ENCODE data around the gene WFDC1. TPM values are rescaled to one million over a fixed set of nuclear protein-coding genes. Genes with fewer than 3 reads are reported as not detected.

The WFDC1 gene
- total RNA-seq, 8 experiments from 2014 or later: 0.27 to 4.0 (median 2.7) TPM

DNA sequence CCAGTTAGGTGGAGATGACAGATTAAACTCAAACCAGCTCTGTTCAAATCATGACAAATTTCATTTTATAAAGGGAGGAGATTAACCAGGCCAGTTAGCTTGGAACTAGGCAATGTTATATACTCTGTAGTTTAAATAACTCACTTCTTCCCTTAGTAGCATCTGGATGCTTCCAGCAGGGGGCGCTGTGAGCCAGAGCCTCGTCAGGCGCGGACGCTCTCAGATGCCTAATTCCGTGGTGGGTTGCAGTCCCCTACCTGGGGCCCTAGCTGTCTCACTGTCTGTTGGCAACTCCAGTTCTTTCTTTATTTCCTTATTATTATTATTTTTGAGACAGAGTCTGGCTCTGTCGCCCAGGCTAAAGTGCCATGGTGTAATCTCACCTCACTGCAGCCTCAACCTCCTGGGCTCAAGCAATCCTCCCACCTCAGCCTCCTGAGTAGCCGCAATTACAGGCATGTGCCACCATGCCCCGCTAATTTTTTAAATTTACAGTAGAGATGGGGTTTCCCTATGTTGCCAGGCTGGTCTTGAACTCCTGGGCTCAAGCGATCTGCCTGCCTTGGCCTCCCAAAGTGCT lies 17.3 kb upstream of the WFDC1 start:
- H3K4me1 ChIP-seq (replicated peaks in 1 of 2): peaks cover 32 to 36% of the 10 kb centered on the region in 2 donors
- in situ Hi-C loops (cut with MboI; ENCODE audit: low pct_unique_long_range_greater_than_20kb in 2 of 9, low sequenced_read_pairs in 9 of 9, unreplicated experiment in 9 of 9): loop anchor here in 5 of 9 experiments (10.0 to 25.0 kb wide), 2 partner anchors 207 to 210 kb away; no protein-coding TSS in a partner anchor
- no peak overlapping the region for H3K27ac ChIP-seq
- ATAC-seq (replicated peaks in 6 of 8): peak in 7 of 8 experiments; percentile 21 to 93 (median 39)
- 4 to 70% (median 31%) methylated on average over 2 to 9 of the region's 10 CpGs; no CpG with 5 or more reads in 3 of the 10 experiments for WGBS, 10 experiments
- no peak overlapping the region for H3K4me3 ChIP-seq

DNA sequence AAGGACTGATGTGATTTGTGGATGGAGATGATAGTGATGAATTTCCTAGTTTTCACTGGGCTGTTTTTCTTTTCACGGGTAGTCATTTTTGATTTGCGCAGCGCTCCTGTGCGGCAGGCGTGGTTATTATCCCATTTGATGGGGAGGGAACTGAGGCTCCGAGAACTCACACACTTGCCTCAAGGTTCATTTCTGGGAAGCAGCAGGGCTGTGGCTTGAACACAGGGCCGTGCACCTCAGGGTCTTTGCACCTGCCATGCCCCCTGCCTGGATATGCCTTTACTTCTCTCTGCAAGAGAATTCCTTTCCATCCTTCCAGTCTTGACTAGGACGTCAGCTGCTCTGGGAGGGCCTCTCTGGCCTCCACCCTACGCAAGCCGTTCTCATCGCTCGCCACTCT lies 16.3 kb upstream of the WFDC1 start:
- H3K27ac ChIP-seq: peak overlapping the region; percentile 73 to 74
- H3K4me1 ChIP-seq (replicated peaks in 1 of 2): peaks cover 34 to 37% of the 10 kb centered on the region in 2 donors
- H3K4me3 ChIP-seq: no peak overlapping the region
- ATAC-seq (replicated peaks in 6 of 8): no peak
- in situ Hi-C loops (cut with MboI; ENCODE audit: low pct_unique_long_range_greater_than_20kb in 2 of 9, low sequenced_read_pairs in 9 of 9, unreplicated experiment in 9 of 9): loop anchor here in 5 of 9 experiments (10.0 to 25.0 kb wide), 2 partner anchors 206 to 209 kb away; no protein-coding TSS in a partner anchor
- 80 to 92% (median 86%) methylated on average over 3 to 12 of the region's 12 CpGs; no CpG with 5 or more reads in 3 of the 10 experiments for WGBS, 10 experiments

DNA sequence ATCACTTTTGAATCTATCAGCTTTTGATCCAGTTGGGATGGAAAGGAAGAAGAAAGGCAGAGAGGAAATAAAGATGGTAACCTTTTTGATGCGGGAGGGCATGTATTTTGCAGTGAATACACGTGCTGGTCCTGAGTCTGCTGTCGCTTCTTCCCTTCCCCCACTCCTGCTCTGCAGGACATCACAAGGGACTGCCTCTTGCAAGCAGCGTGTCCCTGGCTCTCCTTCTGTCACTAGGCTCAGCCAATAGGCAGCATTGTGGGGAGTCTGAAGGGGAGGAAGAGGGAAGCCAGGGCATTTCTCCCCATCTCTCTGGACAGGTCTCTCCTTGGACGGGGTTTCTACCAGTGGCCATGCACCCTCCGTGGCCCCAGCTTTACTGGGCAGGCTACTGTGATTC lies 15.7 kb upstream of the WFDC1 start:
- peak overlapping the region; percentile 73 to 80 for H3K27ac ChIP-seq
- H3K4me1 ChIP-seq (replicated peaks in 1 of 2): peaks cover 40 to 43% of the 10 kb centered on the region in 2 donors
- in situ Hi-C loops (cut with MboI; ENCODE audit: low pct_unique_long_range_greater_than_20kb in 2 of 9, low sequenced_read_pairs in 9 of 9, unreplicated experiment in 9 of 9): loop anchor here in 5 of 9 experiments (10.0 to 25.0 kb wide), 2 partner anchors 206 to 208 kb away; no protein-coding TSS in a partner anchor
- ATAC-seq (replicated peaks in 6 of 8): peak in 5 of 8 experiments; percentile 84 to 93 (median 89)
- 0 to 29% (median 6%) methylated on average over 1 to 4 of the region's 6 CpGs; no CpG with 5 or more reads in 2 of the 10 experiments for WGBS, 10 experiments
- H3K4me3 ChIP-seq: no peak overlapping the region

DNA sequence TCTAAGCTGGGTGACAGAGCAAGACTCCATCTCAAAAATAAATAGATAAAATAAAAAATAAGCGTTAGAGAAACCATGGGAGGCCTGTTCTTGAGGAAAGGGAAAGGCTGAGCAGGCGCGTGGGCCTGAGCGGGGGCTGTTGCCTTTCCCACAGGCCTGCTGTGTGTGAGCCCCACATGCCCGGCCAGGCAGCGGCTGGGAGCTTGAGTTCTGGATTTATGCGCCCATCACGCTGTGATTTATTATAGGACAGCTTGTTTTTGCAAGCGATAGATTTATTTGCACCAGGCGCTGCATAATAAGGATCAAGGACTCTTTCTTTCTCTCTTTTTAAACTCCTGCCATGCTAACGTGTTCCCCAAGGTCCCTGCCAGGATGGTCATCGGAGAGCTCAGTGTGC lies 14.8 kb upstream of the WFDC1 start:
- H3K4me1 ChIP-seq (replicated peaks in 1 of 2): peaks cover 47 to 52% of the 10 kb centered on the region in 2 donors
- in situ Hi-C loops (cut with MboI; ENCODE audit: low pct_unique_long_range_greater_than_20kb in 2 of 9, low sequenced_read_pairs in 9 of 9, unreplicated experiment in 9 of 9): loop anchor here in 5 of 9 experiments (10.0 to 25.0 kb wide), 2 partner anchors 205 to 207 kb away; no protein-coding TSS in a partner anchor
- WGBS, 10 experiments: 33 to 80% (median 76%) methylated on average over 1 to 6 of the region's 12 CpGs; no CpG with 5 or more reads in 2 of the 10 experiments
- peak in 5 of 8 experiments; percentile 28 to 62 (median 48) for ATAC-seq (replicated peaks in 6 of 8)
- H3K27ac ChIP-seq: peak overlapping the region; percentile 73 to 80
- H3K4me3 ChIP-seq: no peak overlapping the region

DNA sequence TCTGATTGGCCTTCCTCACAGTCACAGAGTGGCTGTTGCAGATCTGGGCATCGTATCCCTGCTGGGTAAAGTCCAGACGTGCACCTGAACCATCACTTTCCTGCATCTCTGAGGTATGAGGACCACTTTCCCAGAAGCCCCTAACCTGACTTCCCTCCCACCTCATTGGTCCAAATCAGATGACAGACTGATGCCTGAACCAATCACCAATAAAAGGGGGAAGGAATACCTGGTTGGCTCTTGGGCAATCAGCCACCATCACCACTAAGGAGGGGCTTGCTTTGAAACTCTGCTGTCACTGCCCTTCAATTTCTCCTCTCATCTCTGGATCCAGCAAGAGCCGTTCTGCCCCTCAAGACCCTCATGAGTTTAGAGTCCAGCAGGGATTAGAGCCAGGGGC lies 13.6 kb upstream of the WFDC1 start:
- 67 to 100% (median 100%) methylated on average over 1 of the region's 3 CpGs; no CpG with 5 or more reads in 6 of the 10 experiments for WGBS, 10 experiments
- peaks cover 47 to 53% of the 10 kb centered on the region in 2 donors for H3K4me1 ChIP-seq (replicated peaks in 1 of 2)
- H3K27ac ChIP-seq: no peak overlapping the region
- peak in 2 of 8 experiments; percentile 13 to 40 for ATAC-seq (replicated peaks in 6 of 8)
- in situ Hi-C loops (cut with MboI; ENCODE audit: low pct_unique_long_range_greater_than_20kb in 2 of 9, low sequenced_read_pairs in 9 of 9, unreplicated experiment in 9 of 9): loop anchor here in 3 of 9 experiments (25.0 kb wide), 1 partner anchor 206 kb away; no protein-coding TSS in a partner anchor
- no peak overlapping the region for H3K4me3 ChIP-seq

DNA sequence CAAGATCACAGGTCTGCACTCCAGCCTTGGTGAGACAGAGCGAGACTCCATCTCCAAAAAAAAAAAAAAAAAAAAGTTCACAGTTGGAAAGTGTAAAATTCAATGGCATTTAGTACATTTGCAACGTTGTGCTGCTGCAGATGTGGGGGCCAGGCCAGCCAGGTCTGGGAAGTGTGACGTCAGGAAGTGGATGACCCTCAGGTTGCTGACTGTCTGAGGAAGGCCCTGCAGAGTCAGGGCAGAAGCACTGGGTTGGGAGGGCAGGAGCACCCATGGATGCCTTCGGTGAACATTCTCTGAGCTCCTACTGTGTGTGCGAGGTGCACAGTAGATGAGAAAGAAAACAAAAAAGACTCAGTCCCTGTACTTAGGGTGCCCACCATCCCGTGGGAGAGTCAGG lies 12.1 kb upstream of the WFDC1 start:
- Histone ChIP-seq H3K27ac (no peak overlapping the region), H3K4me1 (replicated peaks in 1 of 2) (peaks cover 47 to 53% of the 10 kb centered on the region in 2 donors), H3K4me3 (no peak overlapping the region)
- no peak for ATAC-seq (replicated peaks in 6 of 8)
- 58 to 86% (median 75%) methylated on average over 1 to 4 of the region's 6 CpGs; no CpG with 5 or more reads in 5 of the 10 experiments for WGBS, 10 experiments
- in situ Hi-C loops (cut with MboI; ENCODE audit: low pct_unique_long_range_greater_than_20kb in 2 of 9, low sequenced_read_pairs in 9 of 9, unreplicated experiment in 9 of 9): loop anchor here in 3 of 9 experiments (25.0 kb wide), 1 partner anchor 205 kb away; no protein-coding TSS in a partner anchor

DNA sequence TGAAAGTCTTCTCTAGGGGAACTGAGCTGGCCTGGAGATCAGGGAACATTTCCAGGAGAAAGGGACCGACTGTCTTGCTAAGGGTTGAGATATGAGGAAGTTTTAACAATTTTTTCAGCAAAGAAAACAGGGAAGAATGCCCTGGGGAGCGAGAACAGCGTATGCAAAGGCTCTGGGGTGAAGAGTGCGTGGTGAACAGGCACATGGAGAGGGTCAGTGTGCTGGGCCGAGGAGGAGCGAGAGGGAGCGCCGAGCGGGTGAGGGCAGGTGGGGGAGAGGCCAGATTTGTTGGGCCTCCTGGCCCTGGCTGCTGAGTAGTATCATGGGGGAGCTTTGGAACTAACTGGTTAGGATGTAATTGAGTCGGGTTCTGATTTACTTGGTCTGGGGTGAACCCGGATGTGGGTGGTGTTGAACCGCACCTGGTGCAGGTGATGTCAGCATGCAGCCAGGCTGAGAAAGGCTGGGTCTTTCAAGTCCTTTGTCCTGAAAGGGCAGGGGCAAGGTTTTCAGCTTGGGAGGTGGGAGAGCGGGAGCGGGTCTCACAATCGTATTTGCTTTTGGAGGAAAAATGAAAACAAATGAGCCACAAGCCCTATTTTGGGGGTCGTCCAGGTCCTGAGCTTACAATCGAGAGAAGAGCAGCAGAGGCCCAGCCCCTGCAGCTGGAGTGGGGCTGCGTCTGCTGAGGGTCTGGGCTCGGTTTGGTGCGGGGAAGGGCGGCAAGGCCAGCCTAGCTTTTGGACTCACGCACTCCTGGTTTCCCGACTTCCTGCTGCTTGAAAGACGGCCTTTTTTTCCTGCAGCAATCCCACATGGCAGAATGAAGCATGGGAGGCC lies 11.1 kb upstream of the WFDC1 start:
- in situ Hi-C loops (cut with MboI; ENCODE audit: low pct_unique_long_range_greater_than_20kb in 2 of 9, low sequenced_read_pairs in 9 of 9, unreplicated experiment in 9 of 9): loop anchor here in 3 of 9 experiments (25.0 kb wide), 1 partner anchor 204 kb away; no protein-coding TSS in a partner anchor
- ATAC-seq (replicated peaks in 6 of 8): no peak
- peak overlapping the region; percentile 19 to 51 for H3K27ac ChIP-seq
- H3K4me3 ChIP-seq: no peak overlapping the region
- H3K4me1 ChIP-seq (replicated peaks in 1 of 2): peaks cover 42 to 48% of the 10 kb centered on the region in 2 donors
- 49 to 95% (median 64%) methylated on average over 2 to 12 of the region's 24 CpGs; no CpG with 5 or more reads in 1 of the 10 experiments for WGBS, 10 experiments

DNA sequence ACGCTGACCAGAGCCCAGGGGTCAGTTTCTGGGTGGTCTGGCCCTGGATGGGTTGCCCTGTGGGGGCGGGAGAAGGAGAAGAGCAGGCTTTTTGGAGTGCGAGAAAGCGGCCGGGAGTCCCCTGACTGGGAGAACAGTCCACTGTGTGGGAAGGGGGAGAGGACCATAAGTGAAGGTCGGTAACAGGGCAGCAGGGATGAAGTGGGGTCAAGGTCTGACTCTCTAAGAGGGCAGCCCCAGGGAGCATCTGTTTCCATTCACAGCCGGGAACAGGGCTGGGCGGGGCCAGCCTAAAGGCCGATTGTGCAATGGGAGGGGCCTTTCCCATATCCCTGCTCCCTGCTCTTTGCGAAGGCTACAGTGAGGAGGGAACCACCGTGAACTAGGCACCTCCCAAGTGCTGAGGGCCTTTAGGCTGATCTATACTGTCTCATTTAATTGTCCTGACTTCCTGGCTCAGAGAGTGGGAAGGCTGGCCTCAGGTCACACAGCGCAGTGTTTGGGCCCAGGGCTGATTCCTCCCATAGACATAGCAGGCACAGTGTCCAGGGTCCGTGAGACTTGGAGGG lies 10.4 kb upstream of the WFDC1 start:
- ATAC-seq (replicated peaks in 6 of 8): peak; percentile 26 to 99 (median 64)
- 0 to 50% (median 22%) methylated on average over 1 to 10 of the region's 13 CpGs; no CpG with 5 or more reads in 4 of the 10 experiments for WGBS, 10 experiments
- H3K27ac ChIP-seq: peak overlapping the region in 1 of 2 donors; percentile 51
- H3K4me1 ChIP-seq (replicated peaks in 1 of 2): peaks cover 35 to 41% of the 10 kb centered on the region in 2 donors
- in situ Hi-C loops (cut with MboI; ENCODE audit: low pct_unique_long_range_greater_than_20kb in 2 of 9, low sequenced_read_pairs in 9 of 9, unreplicated experiment in 9 of 9): loop anchor here in 3 of 9 experiments (25.0 kb wide), 1 partner anchor 203 kb away; no protein-coding TSS in a partner anchor
- H3K4me3 ChIP-seq: no peak overlapping the region

DNA sequence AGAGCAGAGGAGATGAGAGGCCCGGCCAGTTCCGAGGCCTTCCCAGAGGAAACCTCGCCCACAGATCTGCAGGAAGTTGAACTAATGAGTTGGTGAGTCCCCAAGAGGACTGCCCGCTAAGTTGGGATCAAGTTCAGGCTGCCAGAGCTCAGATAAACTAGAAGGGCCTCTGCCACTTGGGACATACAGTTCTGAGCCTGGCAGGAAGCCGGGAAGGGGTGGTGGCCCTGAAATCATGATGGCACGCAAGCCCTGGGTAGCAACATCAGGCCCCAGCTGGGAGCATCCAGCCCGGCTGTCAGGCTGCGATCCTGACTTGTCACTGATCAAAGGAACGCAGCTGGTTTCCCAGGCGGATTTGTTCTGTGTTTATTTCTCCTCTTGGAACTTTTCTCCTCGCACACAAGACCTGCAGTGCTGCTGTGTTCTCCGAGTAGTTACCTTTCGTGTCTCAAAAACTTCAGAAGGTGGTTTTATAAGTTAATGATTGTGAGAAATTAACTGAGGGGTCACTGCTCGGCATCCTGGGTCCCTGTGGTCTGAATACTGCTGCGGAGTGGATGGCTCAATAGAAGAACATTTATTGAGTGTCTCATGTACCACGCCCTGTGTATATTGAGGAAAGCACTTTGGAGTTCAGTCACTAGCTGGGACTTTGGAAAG lies 8.0 kb upstream of the WFDC1 start:
- no peak overlapping the region for H3K4me3 ChIP-seq
- no peak overlapping the region for H3K27ac ChIP-seq
- peak in 1 of 8 experiments; percentile 7 for ATAC-seq (replicated peaks in 6 of 8)
- in situ Hi-C loops (cut with MboI; ENCODE audit: low pct_unique_long_range_greater_than_20kb in 2 of 9, low sequenced_read_pairs in 9 of 9, unreplicated experiment in 9 of 9): loop anchor here in 3 of 9 experiments (25.0 kb wide), 1 partner anchor 201 kb away; no protein-coding TSS in a partner anchor
- 33 to 83% (median 66%) methylated on average over 1 to 11 of the region's 16 CpGs; no CpG with 5 or more reads in 1 of the 10 experiments for WGBS, 10 experiments
- peaks cover 15 to 18% of the 10 kb centered on the region in 2 donors for H3K4me1 ChIP-seq (replicated peaks in 1 of 2)

DNA sequence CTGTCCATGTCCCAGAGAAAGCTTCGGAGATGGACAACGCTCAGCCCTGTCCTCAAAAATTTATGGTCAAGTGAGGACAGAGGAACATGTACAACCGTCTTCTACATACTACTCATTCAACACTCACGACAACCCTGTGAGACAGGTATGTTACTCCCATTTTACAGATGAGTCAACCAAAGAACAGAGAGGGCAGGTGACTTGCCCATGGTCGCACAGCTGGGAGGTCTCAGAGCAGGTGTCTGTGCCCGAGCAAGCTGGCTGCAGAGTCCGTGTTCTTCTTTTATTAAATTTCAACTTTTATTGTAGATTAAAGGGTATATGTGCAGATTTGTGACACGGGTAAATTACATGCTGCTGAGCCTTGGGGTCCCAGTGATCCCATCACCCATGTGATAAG lies 5.8 kb upstream of the WFDC1 start:
- in situ Hi-C loops (cut with MboI; ENCODE audit: low pct_unique_long_range_greater_than_20kb in 2 of 9, low sequenced_read_pairs in 9 of 9, unreplicated experiment in 9 of 9): loop anchor here in 3 of 9 experiments (25.0 kb wide), 1 partner anchor 198 kb away; no protein-coding TSS in a partner anchor

DNA sequence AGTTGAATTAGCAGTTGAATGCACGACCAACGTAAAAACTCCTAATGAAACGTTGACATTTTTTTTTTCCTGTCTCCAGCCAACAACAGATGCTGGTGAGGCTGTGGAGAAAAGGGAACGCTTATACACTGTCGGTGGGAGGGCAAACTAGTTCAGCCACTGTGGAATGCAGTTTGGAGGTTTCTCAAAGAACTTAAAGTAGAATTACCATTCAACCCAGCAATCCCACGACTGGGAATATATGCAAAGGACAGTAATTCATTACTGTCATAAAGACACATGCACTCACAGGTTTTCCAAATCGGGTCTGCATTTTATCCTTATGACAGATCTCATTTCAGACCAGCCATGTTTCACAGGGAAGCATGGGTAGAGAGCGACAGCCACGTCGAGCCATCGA lies 3.5 kb upstream of the WFDC1 start:
- H3K4me3 ChIP-seq: no peak overlapping the region
- no peak overlapping the region for H3K27ac ChIP-seq
- in situ Hi-C loops (cut with MboI; ENCODE audit: low pct_unique_long_range_greater_than_20kb in 2 of 9, low sequenced_read_pairs in 9 of 9, unreplicated experiment in 9 of 9): loop anchor here in 3 of 9 experiments (25.0 kb wide), 1 partner anchor 196 kb away; no protein-coding TSS in a partner anchor
- ATAC-seq (replicated peaks in 6 of 8): no peak
- WGBS, 10 experiments: 43 to 83% (median 68%) methylated on average over 1 to 9 of the region's 11 CpGs; no CpG with 5 or more reads in 1 of the 10 experiments
- peaks cover 13 to 18% of the 10 kb centered on the region in 2 donors for H3K4me1 ChIP-seq (replicated peaks in 1 of 2)

More for the DNA sequence above, 5.8 kb upstream of the WFDC1 start:
- WGBS, 10 experiments: 60 to 100% (median 94%) methylated on average over 1 to 7 of the region's 8 CpGs; no CpG with 5 or more reads in 2 of the 10 experiments
- Histone ChIP-seq H3K4me3 (no peak overlapping the region), H3K4me1 (replicated peaks in 1 of 2) (peaks cover 8 to 12% of the 10 kb centered on the region in 2 donors), H3K27ac (no peak overlapping the region)
- no peak for ATAC-seq (replicated peaks in 6 of 8)

Measured in motor neuron (in vitro differentiated cells).